Calu3 (cell line): ENCODE results near the gene SCLT1. TPM values are rescaled to one million over a fixed set of nuclear protein-coding genes. Genes with fewer than 3 reads are reported as not detected.

Experiments
- BruUV-seq: library from RNA; stranded (reverse); fragments of 400-500 nt; replicated peaks from 2 replicates; lab custom pipeline; 2021; lab: Mats Ljungman, UMichigan
- CTCF ChIA-PET: fragments of 300-600 bp; sonication (Branson Sonifier 250); formaldehyde crosslinking; loops from one replicate; lab custom pipeline; 2022; ENCODE audit warnings: antibody characterized with exemption; lab: Charles Lee
- DNase-seq: peaks from one replicate; pipeline ENCODE4 v3.0.0; 2022
- H3K27ac Mint-ChIP-seq: one replicate; pipeline ENCODE4 v1.8.0; 2022; ENCODE audit warnings: mixed read lengths; ENCODE audit not compliant: unreplicated experiment
- H3K27me3 Mint-ChIP-seq: one replicate; pipeline ENCODE4 v1.8.0; 2022; ENCODE audit warnings: mixed read lengths; ENCODE audit not compliant: unreplicated experiment
- H3K36me3 Mint-ChIP-seq: one replicate; pipeline ENCODE4 v1.8.0; 2022; ENCODE audit warnings: mild to moderate bottlenecking, moderate library complexity, mixed read lengths; ENCODE audit not compliant: insufficient read depth, unreplicated experiment
- H3K4me1 Mint-ChIP-seq: one replicate; pipeline ENCODE4 v1.8.0; 2022; ENCODE audit warnings: mild to moderate bottlenecking, low read depth, mixed read lengths; ENCODE audit not compliant: unreplicated experiment
- H3K4me3 Mint-ChIP-seq: one replicate; pipeline ENCODE4 v1.8.0; 2022; ENCODE audit warnings: mild to moderate bottlenecking, low read depth, moderate library complexity, mixed read lengths; ENCODE audit not compliant: unreplicated experiment
- H3K9me3 Mint-ChIP-seq: one replicate; pipeline ENCODE4 v1.8.0; 2022; ENCODE audit warnings: low read depth, mixed read lengths; ENCODE audit not compliant: unreplicated experiment
- intact Hi-C: fragments of 100-400 bp; cut with micrococcal nuclease; formaldehyde crosslinking; loops from one replicate; pipeline ENCODE4 v1.10.0; 2022; ENCODE audit not compliant: unreplicated experiment
- total RNA-seq: library from RNA; stranded (reverse); gene quantifications from 2 replicates; pipeline ENCODE4 v1.2.3, GENCODE V29; 2022
- TF ChIP-seq, protein P1 (sequence below): fragments of 200-600 bp; IDR thresholded peaks from one replicate; pipeline ENCODE4 v1.8.0; 2022; ENCODE audit warnings: antibody characterized with exemption; ENCODE audit not compliant: unreplicated experiment

Gene SCLT1
- total RNA-seq, 1 experiment from 2014 or later: 21.4 TPM

DNA sequence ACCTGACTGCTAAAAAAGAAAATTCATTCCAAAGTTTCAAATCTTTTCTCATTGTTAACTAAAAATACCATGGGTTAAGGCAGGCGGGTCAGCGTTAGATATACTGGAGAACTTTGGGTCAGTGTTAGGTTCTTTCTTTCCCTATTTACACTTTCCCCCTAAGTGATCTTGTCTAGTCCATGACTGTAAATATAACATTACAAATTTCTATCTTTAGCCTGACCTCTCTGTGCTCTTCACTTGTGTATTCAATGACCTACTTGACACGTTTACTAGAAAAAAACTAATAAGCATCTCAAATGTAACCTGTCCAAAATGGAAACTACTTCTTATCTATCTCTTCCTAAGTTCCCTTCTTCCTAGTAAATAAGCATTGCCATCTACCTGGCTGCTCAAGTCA lies 188.5 kb downstream of the SCLT1 start:
- no peaks in the 10 kb centered on the region for H3K36me3 Mint-ChIP-seq
- TF ChIP-seq, protein P1, sequence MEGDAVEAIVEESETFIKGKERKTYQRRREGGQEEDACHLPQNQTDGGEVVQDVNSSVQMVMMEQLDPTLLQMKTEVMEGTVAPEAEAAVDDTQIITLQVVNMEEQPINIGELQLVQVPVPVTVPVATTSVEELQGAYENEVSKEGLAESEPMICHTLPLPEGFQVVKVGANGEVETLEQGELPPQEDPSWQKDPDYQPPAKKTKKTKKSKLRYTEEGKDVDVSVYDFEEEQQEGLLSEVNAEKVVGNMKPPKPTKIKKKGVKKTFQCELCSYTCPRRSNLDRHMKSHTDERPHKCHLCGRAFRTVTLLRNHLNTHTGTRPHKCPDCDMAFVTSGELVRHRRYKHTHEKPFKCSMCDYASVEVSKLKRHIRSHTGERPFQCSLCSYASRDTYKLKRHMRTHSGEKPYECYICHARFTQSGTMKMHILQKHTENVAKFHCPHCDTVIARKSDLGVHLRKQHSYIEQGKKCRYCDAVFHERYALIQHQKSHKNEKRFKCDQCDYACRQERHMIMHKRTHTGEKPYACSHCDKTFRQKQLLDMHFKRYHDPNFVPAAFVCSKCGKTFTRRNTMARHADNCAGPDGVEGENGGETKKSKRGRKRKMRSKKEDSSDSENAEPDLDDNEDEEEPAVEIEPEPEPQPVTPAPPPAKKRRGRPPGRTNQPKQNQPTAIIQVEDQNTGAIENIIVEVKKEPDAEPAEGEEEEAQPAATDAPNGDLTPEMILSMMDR: no peak
- no peaks in the 10 kb centered on the region for H3K4me1 Mint-ChIP-seq
- CTCF ChIA-PET: no interaction called here
- no peaks in the 10 kb centered on the region for H3K27me3 Mint-ChIP-seq
- no peaks in the 10 kb centered on the region for H3K9me3 Mint-ChIP-seq
- H3K4me3 Mint-ChIP-seq: no peak overlapping the region
- DNase-seq: no peak
- no peak overlapping the region for H3K27ac Mint-ChIP-seq
- intact Hi-C loops: no loop called here
- BruUV-seq: no TSS peak

DNA sequence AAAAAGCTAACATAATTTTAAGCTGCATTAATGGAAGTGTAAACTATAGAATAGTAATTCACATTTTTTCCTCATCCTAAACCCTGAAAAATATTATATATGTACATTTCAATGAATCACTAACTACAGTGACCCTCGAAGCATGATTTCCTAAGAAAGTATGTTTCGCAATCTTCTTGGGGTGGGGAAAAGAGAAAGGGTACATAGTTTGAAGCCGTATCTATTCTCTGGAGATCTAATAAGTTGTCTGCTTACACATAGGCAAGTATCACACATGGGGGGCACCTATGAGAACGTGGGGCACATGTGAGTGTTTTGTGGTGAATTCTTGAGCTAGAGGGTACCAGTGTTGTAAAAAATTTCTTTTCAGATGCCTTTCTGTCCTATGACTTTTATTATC lies 212.7 kb downstream of the SCLT1 start:
- Mint-ChIP-seq H3K27me3 (no peaks in the 10 kb centered on the region), H3K27ac (no peak overlapping the region), H3K4me3 (no peak overlapping the region), H3K36me3 (no peaks in the 10 kb centered on the region), H3K4me1 (no peaks in the 10 kb centered on the region), H3K9me3 (no peaks in the 10 kb centered on the region)
- no peak for DNase-seq
- no TSS peak for BruUV-seq
- TF ChIP-seq, protein P1: no peak
- CTCF ChIA-PET: interaction anchor here (0.6 kb wide), 1 partner anchor 321 kb away, joined by 6 read pairs; no protein-coding TSS in a partner anchor
- intact Hi-C loops: no loop called here

DNA sequence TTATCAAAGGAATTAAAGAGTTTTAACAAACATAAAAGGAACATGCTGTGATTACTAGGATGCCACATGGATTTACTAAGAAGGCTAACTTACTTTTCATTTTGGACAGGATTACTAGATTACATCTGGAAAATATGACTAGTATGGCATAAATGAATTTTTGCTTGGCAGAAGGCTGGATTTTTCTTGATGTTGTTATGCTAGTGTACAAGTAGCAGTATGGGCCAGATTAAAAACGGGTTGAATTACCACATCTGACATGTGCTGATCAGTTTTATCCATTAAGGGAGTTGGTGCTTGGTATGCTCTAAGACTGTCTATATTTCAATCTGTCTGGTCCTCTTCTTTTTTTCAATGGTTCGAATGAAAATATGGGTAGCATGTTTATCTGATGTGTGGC lies 213.4 kb downstream of the SCLT1 start:
- CTCF ChIA-PET: no interaction called here
- no peaks in the 10 kb centered on the region for H3K27me3 Mint-ChIP-seq
- no peaks in the 10 kb centered on the region for H3K4me1 Mint-ChIP-seq
- H3K4me3 Mint-ChIP-seq: no peak overlapping the region
- no peaks in the 10 kb centered on the region for H3K36me3 Mint-ChIP-seq
- intact Hi-C loops: no loop called here
- no peaks in the 10 kb centered on the region for H3K9me3 Mint-ChIP-seq
- DNase-seq: no peak
- no peak overlapping the region for H3K27ac Mint-ChIP-seq
- BruUV-seq: no TSS peak
- TF ChIP-seq, protein P1: no peak

DNA sequence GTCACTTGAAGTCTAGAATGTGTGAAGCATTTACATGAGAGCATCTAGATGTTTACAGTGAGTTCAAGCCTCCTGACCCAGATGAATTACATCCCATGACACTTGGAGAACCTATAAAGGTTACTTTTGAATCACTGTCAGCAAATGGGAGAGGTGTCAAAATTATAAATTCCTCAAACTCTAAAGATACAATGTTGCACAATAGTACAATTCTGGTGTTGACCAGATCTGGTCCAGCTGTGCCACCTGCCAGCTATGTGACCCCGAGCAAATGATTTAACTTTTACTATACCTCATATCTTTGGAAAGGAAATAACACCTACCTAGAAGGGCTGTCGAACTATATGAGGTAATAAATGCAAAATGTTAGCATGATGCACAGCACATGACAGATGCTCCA lies 214.1 kb downstream of the SCLT1 start:
- TF ChIP-seq, protein P1: no peak
- Mint-ChIP-seq H3K9me3 (no peaks in the 10 kb centered on the region), H3K27me3 (no peaks in the 10 kb centered on the region), H3K4me3 (no peak overlapping the region), H3K27ac (no peak overlapping the region), H3K4me1 (no peaks in the 10 kb centered on the region), H3K36me3 (no peaks in the 10 kb centered on the region)
- no peak for DNase-seq
- BruUV-seq: no TSS peak
- CTCF ChIA-PET: no interaction called here
- intact Hi-C loops: no loop called here
